HepG2 (cell line): Measurements from ENCODE around the gene CHST14. TPM values are rescaled to one million over a fixed set of nuclear protein-coding genes. Genes with fewer than 3 reads are reported as not detected.

ENCODE experiments used
- ATAC-seq: fragments of 200-7000 bp; cut with Tn5 transposase; 3 replicates; pipeline ENCODE4 v1.9.1; 2020; ENCODE audit warnings: mild to moderate bottlenecking, moderate library complexity
- BruUV-seq: library from RNA; stranded (reverse); fragments of 400-500 nt; replicated peaks from 2 replicates; lab custom pipeline; 2021; lab: Mats Ljungman, UMichigan
- CTCF ChIA-PET: fragments of 300-600 bp; formaldehyde crosslinking; extraction: SDS; loops from one replicate; lab custom pipeline; 2021; ENCODE audit warnings: low total read pairs, inconsistent platforms, low intra/inter-chr PET ratio; lab: Yijun Ruan, JAX
- POLR2A ChIA-PET: fragments of 350-600 bp; sonication (Branson Sonifier 250); formaldehyde crosslinking; loops from one replicate; lab custom pipeline; 2020; ENCODE audit warnings: antibody characterized with exemption, inconsistent platforms; lab: Yijun Ruan, JAX
- DNase-seq: peaks from one replicate; pipeline ENCODE4 v3.0.0-alpha.2; 2015; ENCODE audit warnings: low spot score
- FAIRE-seq: peaks from 3 replicates; lab custom pipeline; 2011; peaks lifted over from hg19 to GRCh38; lab: Jason Lieb, UNC
- H2AFZ ChIP-seq: one replicate; pipeline ENCODE4 v1.6.1; 2011; ENCODE audit warnings: low read length, inconsistent platforms
- H3K27ac ChIP-seq: fragments of 300-600 bp; 3 replicates; pipeline ENCODE4 v1.8.0; 2011; ENCODE audit warnings: mixed run types, mild to moderate bottlenecking, mixed read lengths, low read length, inconsistent platforms; ENCODE audit not compliant: insufficient read depth; ENCODE audit errors: extremely low read length
- H3K27me3 ChIP-seq, 2 experiments: fragments of 200-600 bp in 1 of 2; 2 replicates in 1 of 2; 3 replicates in 1 of 2; pipeline versions ENCODE4 v1.6.0 to v1.8.0; 2011; ENCODE audit warnings: low read length in 2 of 2, mild to moderate bottlenecking in 2 of 2, moderate library complexity in 2 of 2, inconsistent platforms in 1 of 2; ENCODE audit not compliant: insufficient read depth in 2 of 2, control insufficient read depth in 1 of 2
- H3K36me3 ChIP-seq, 2 experiments: fragments of 200-600 bp in 1 of 2; replicated peaks in 1 of 2; 2 replicates in 1 of 2; 3 replicates in 1 of 2; pipeline versions ENCODE4 v1.5.1 to v1.8.0; 2011; ENCODE audit warnings: low read length in 2 of 2, inconsistent platforms in 1 of 2; ENCODE audit not compliant: insufficient read depth in 2 of 2, control insufficient read depth in 1 of 2
- H3K4me1 ChIP-seq: 2 replicates; pipeline ENCODE4 v1.5.1; 2012; ENCODE audit warnings: low read length, inconsistent platforms; ENCODE audit not compliant: insufficient read depth
- H3K4me2 ChIP-seq: 2 replicates; pipeline ENCODE4 v1.6.0; 2011; ENCODE audit warnings: low read depth, low read length, inconsistent platforms
- H3K4me3 ChIP-seq, 3 experiments: fragments of 200-600 bp in 1 of 3; sonication (generic), shearing (Covaris generic) in 1 of 3; replicated peaks in 1 of 3; 2 replicates each; pipeline ENCODE4 v1.5.1; 2011 to 2016; ENCODE audit warnings: low read length in 3 of 3, inconsistent platforms in 2 of 3, low read depth in 2 of 3, mild to moderate bottlenecking in 2 of 3, control low read depth in 1 of 3, mixed read lengths in 1 of 3; ENCODE audit not compliant: insufficient read depth in 1 of 3
- H3K79me2 ChIP-seq: one replicate; pipeline ENCODE4 v1.6.1; 2011; ENCODE audit warnings: low read length, inconsistent platforms; ENCODE audit not compliant: insufficient read depth
- H3K9ac ChIP-seq: 2 replicates; pipeline ENCODE4 v1.6.0; 2011; ENCODE audit warnings: mild to moderate bottlenecking, low read depth, low read length, inconsistent platforms; ENCODE audit not compliant: insufficient read depth
- H3K9me3 ChIP-seq: 2 replicates; pipeline ENCODE4 v1.5.1; 2012; ENCODE audit warnings: mild to moderate bottlenecking, low read length
- H4K20me1 ChIP-seq: 2 replicates; pipeline ENCODE4 v1.6.0; 2011; ENCODE audit warnings: inconsistent platforms, mild to moderate bottlenecking, low read length, moderate library complexity; ENCODE audit not compliant: insufficient read depth
- ERF ChIP-seq: IDR thresholded peaks from 2 replicates; pipeline ENCODE4 v1.6.1; 2018; ENCODE audit warnings: missing biosample characterization, missing genetic modification reagents
- KMT2A ChIP-seq: sonication (generic); formaldehyde crosslinking; IDR thresholded peaks from 2 replicates; pipeline ENCODE4 v1.4.0; 2020; ENCODE audit warnings: missing genetic modification reagents
- MATR3 ChIP-seq: sonication (generic); formaldehyde crosslinking; IDR thresholded peaks from 2 replicates; pipeline ENCODE4 v1.4.0; 2020; ENCODE audit warnings: missing genetic modification reagents
- NFKB2 ChIP-seq: sonication (generic); formaldehyde crosslinking; IDR thresholded peaks from 2 replicates; pipeline ENCODE4 v1.4.0; 2020; ENCODE audit warnings: missing genetic modification reagents, borderline replicate concordance
- PHF8 ChIP-seq: sonication (generic); formaldehyde crosslinking; IDR thresholded peaks from 2 replicates; pipeline ENCODE4 v1.5.0; 2020; ENCODE audit warnings: missing genetic modification reagents
- SSRP1 ChIP-seq: IDR thresholded peaks from 2 replicates; pipeline ENCODE4 v1.6.1; 2016; ENCODE audit warnings: control low read depth
- ZBTB42 ChIP-seq: sonication (generic); formaldehyde crosslinking; IDR thresholded peaks from 2 replicates; pipeline ENCODE4 v1.5.0; 2020; ENCODE audit warnings: mild to moderate bottlenecking, missing genetic modification reagents
- ZNF501 ChIP-seq: sonication (generic); formaldehyde crosslinking; IDR thresholded peaks from 2 replicates; pipeline ENCODE4 v1.5.1; 2020; ENCODE audit warnings: mild to moderate bottlenecking, moderate library complexity, missing genetic modification reagents
- ZNF773 ChIP-seq: sonication (generic); formaldehyde crosslinking; IDR thresholded peaks from 2 replicates; pipeline ENCODE4 v1.4.0; 2020; ENCODE audit warnings: missing genetic modification reagents, borderline replicate concordance
- ZNF850 ChIP-seq: sonication (generic); formaldehyde crosslinking; conservative IDR thresholded peaks from 2 replicates; pipeline ENCODE4 v1.9.0; 2021; ENCODE audit warnings: mild to moderate bottlenecking, missing genetic modification reagents
- WGBS: methylation state at CpG from one replicate; pipeline ENCODE4 v1.1.6; 2017; ENCODE audit warnings: low lambda C conversion rate; 5-methylcytosine and 5-hydroxymethylcytosine counted together
- in situ Hi-C: cut with HindIII; loops from 2 replicates; pipeline ENCODE4 v1.10.0; 2017; ENCODE audit warnings: low pct_unique_long_range_greater_than_20kb; ENCODE audit not compliant: extremely low pct_ligation_motif_present
- intact Hi-C: fragments of 100-400 bp; cut with micrococcal nuclease; formaldehyde crosslinking; loops from one replicate; pipeline ENCODE4 v1.10.0; 2022; ENCODE audit not compliant: unreplicated experiment
- polyA plus RNA-seq, 8 experiments: library from polyadenylated mRNA; depleted of rRNA in 3 of 8; stranded (reverse) in 7 of 8; unstranded in 1 of 8; fragments of >200 nt; fragmentation: Illumina TruSeq in 4 of 8; extraction: Trizol in 4 of 8; gene quantifications; 2 replicates each; pipeline versions ENCODE4 v1.2.1 to v1.2.3, GENCODE V29; 2011 to 2016; ENCODE audit warnings: low read depth in 4 of 8, missing spikeins in 1 of 8, mixed read lengths in 1 of 8; ENCODE audit not compliant: insufficient read depth in 1 of 8
- total RNA-seq, 5 experiments: library from RNA; depleted of rRNA; stranded (reverse); fragments of >200 nt; fragmentation: Illumina TruSeq; extraction: Trizol; gene quantifications; 2 replicates each; pipeline ENCODE4 v1.2.3, GENCODE V29; 2016; ENCODE audit warnings: low read depth in 1 of 5
- TF ChIP-seq, protein P1 (sequence below): sonication (generic); formaldehyde crosslinking; IDR thresholded peaks from 2 replicates; pipeline ENCODE4 v1.5.0; 2020; ENCODE audit warnings: mild to moderate bottlenecking, missing genetic modification reagents
- TF ChIP-seq, protein P2 (sequence below): sonication (generic); formaldehyde crosslinking; IDR thresholded peaks from 2 replicates; pipeline ENCODE4 v1.5.0; 2020; ENCODE audit warnings: mild to moderate bottlenecking, missing genetic modification reagents, moderate library complexity
- TF ChIP-seq, protein P3 (sequence below): sonication (generic); formaldehyde crosslinking; IDR thresholded peaks from 2 replicates; pipeline ENCODE4 v1.8.1; 2023; ENCODE audit warnings: mild to moderate bottlenecking, inconsistent platforms, moderate library complexity, missing genetic modification reagents, borderline replicate concordance
- TF ChIP-seq, protein P4 (sequence below): IDR thresholded peaks from 2 replicates; pipeline ENCODE4 v1.6.1; 2016; ENCODE audit warnings: missing compliant biosample characterization, missing genetic modification reagents, borderline replicate concordance

CHST14 gene
- total and polyA plus RNA-seq, 2 of the 13 experiments (the other 11 are each of a cell fraction or from before 2014, with no cell fraction given): 8.9 to 12.4 TPM

DNA sequence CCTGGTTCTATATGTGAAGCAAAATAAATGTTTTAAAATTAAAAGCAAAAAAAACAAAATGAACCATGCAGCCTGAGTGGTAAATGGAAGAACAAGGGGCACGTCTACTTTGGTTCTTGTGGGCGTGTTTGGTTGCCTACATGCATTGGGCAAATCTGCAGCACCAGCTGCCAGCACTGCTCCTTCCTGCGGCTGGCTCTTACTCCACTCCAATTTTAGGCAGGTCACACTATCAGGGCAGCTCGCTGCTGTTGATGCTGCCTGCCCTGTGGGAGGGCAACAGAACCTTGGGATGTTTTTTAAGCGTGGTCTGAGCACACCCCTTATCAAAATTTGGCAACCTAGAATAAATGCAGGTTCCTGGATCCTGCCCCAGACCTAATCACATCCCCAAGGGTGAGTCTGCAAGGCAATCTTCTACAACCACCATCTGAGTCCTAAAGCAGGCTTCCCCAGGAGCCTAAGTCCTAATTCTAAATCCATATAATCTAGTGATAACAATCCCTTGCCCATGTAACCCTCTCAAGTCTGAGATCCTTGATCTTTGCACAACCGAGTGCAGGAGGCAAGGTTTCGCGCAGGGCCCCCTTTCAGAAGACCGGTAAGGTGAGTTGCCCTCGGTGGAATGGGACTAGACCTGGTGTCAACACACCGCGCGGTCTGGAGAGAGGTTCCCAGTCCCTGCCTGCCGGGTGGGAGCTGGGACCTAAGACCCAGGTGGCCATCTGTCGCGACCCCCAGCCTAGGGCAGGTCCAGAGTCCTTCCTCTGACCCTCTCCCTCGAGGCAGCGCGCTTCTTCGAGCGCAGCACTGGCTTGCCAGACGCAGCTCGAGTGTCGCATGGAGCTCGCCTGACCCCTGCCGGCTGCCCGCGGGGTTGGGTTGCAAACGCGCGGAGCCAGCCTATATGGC lies 49.3 kb upstream of the CHST14 start:
- peaks cover 10% of the 10 kb centered on the region for H3K4me1 ChIP-seq
- no peaks in the 10 kb centered on the region for H3K79me2 ChIP-seq
- H3K27me3 ChIP-seq: no peaks in the 10 kb centered on the region; a peak in 1 of 5 replicates
- peaks cover 2 to 12% of the 10 kb centered on the region in 2 experiments; a peak in 2 of 5 replicates for H3K36me3 ChIP-seq
- no peak overlapping the region for H3K27ac ChIP-seq
- no peaks in the 10 kb centered on the region for H3K9me3 ChIP-seq
- DNase-seq (peak; percentile 37), ATAC-seq (peak; percentile 93), FAIRE-seq (peak; percentile 28)
- BruUV-seq: no TSS peak
- in situ Hi-C loops (loop anchor here (5.0 kb wide), 1 partner anchor 74 kb away; no protein-coding TSS in a partner anchor), intact Hi-C loops (loop anchor here (1.0 to 5.0 kb wide), 4 partner anchors 53 to 99 kb away; partner anchors contain the start of genes CCDC9B and INAFM2)
- ChIA-PET CTCF (interaction anchor here (1.0 to 3.9 kb wide), 7 partner anchors 53 to 142 kb away, joined by 3 to 32 read pairs (median 11); partner anchors contain the start of gene INAFM2), POLR2A (interaction anchor here (1.0 to 1.8 kb wide), 4 partner anchors 16 to 83 kb away, joined by 3 to 6 read pairs (median 4); partner anchors contain the start of gene IVD)
- H3K4me3 ChIP-seq: peak overlapping the region in 1 of 3 experiments; percentile 40; a peak in 1 of 6 replicates
- no peak overlapping the region for H3K9ac ChIP-seq
- 81% methylated on average over 6 of the region's 31 CpGs for WGBS
- no peak overlapping the region for H2AFZ ChIP-seq
- peak overlapping the region; percentile 41 for H3K4me2 ChIP-seq
- no peaks in the 10 kb centered on the region; the same call in 1 of the 2 replicates for H4K20me1 ChIP-seq
- TF ChIP-seq, protein P1, sequence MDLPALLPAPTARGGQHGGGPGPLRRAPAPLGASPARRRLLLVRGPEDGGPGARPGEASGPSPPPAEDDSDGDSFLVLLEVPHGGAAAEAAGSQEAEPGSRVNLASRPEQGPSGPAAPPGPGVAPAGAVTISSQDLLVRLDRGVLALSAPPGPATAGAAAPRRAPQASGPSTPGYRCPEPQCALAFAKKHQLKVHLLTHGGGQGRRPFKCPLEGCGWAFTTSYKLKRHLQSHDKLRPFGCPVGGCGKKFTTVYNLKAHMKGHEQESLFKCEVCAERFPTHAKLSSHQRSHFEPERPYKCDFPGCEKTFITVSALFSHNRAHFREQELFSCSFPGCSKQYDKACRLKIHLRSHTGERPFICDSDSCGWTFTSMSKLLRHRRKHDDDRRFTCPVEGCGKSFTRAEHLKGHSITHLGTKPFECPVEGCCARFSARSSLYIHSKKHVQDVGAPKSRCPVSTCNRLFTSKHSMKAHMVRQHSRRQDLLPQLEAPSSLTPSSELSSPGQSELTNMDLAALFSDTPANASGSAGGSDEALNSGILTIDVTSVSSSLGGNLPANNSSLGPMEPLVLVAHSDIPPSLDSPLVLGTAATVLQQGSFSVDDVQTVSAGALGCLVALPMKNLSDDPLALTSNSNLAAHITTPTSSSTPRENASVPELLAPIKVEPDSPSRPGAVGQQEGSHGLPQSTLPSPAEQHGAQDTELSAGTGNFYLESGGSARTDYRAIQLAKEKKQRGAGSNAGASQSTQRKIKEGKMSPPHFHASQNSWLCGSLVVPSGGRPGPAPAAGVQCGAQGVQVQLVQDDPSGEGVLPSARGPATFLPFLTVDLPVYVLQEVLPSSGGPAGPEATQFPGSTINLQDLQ: no peak
- TF ChIP-seq ZNF850 (CRISPR knock-in tag): no peak
- TF ChIP-seq NFKB2 (CRISPR knock-in tag): peak; percentile 43; the same call in 1 of the 2 replicates
- peak; percentile 65; the same call in 1 of the 2 replicates for TF ChIP-seq ERF (CRISPR knock-in tag)
- TF ChIP-seq ZNF773 (CRISPR knock-in tag): no peak
- TF ChIP-seq, protein P2, sequence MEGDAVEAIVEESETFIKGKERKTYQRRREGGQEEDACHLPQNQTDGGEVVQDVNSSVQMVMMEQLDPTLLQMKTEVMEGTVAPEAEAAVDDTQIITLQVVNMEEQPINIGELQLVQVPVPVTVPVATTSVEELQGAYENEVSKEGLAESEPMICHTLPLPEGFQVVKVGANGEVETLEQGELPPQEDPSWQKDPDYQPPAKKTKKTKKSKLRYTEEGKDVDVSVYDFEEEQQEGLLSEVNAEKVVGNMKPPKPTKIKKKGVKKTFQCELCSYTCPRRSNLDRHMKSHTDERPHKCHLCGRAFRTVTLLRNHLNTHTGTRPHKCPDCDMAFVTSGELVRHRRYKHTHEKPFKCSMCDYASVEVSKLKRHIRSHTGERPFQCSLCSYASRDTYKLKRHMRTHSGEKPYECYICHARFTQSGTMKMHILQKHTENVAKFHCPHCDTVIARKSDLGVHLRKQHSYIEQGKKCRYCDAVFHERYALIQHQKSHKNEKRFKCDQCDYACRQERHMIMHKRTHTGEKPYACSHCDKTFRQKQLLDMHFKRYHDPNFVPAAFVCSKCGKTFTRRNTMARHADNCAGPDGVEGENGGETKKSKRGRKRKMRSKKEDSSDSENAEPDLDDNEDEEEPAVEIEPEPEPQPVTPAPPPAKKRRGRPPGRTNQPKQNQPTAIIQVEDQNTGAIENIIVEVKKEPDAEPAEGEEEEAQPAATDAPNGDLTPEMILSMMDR (CRISPR knock-in tag): peak; percentile 95
- TF ChIP-seq SSRP1 (CRISPR knock-in tag): no peak
- TF ChIP-seq, protein P3, sequence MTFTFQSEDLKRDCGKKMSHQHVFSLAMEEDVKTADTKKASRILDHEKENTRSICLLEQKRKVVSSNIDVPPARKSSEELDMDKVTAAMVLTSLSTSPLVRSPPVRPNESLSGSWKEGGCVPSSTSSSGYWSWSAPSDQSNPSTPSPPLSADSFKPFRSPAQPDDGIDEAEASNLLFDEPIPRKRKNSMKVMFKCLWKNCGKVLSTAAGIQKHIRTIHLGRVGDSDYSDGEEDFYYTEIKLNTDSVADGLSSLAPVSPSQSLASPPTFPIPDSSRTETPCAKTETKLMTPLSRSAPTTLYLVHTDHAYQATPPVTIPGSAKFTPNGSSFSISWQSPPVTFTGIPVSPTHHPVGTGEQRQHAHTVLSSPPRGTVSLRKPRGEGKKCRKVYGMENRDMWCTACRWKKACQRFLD (CRISPR knock-in tag): peak; percentile 27; the same call in 1 of the 2 replicates
- TF ChIP-seq, protein P4, sequence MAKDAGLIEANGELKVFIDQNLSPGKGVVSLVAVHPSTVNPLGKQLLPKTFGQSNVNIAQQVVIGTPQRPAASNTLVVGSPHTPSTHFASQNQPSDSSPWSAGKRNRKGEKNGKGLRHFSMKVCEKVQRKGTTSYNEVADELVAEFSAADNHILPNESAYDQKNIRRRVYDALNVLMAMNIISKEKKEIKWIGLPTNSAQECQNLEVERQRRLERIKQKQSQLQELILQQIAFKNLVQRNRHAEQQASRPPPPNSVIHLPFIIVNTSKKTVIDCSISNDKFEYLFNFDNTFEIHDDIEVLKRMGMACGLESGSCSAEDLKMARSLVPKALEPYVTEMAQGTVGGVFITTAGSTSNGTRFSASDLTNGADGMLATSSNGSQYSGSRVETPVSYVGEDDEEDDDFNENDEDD (CRISPR knock-in tag): peak; percentile 42; the same call in 1 of the 2 replicates
- no peak for TF ChIP-seq KMT2A (CRISPR knock-in tag)
- TF ChIP-seq ZBTB42 (CRISPR knock-in tag): no peak
- 0 out of 2 replicates have a peak, but pooled peaks have one; percentile 22 for TF ChIP-seq PHF8 (CRISPR knock-in tag)
- TF ChIP-seq ZNF501 (CRISPR knock-in tag): peak; percentile 58; the same call in 1 of the 2 replicates
- no peak for TF ChIP-seq MATR3 (CRISPR knock-in tag)
